NOMO-1 treated with DMSO at 0.1 percent for 48 hours (cell line): ENCODE data around the gene ZNF397.
A peak's percentile ranks its signal among the peaks of the same experiment; 100 is the strongest.
"Not testable (repeated sequence)": the region's sequence is repeated elsewhere in the genome, so short reads cannot be mapped to it uniquely, and the experiment has no call there.

Experiments used
- DNase-seq: peaks from one replicate; lab custom pipeline; 2025; ENCODE audit not compliant: unreplicated experiment; lab: John Stamatoyannopoulos, UW

ZNF397 gene

GRCh38 chr18:35240664-35241447 lies at the start of gene ZNF397:
Gene ZNF397 (plus strand): TSS chr18:35241034. CDS start chr18:35242471, 1,437 bp downstream.
- peak; percentile 95 for DNase-seq

GRCh38 chr18:35191698-35192025 lies 49.2 kb upstream of the ZNF397 start:
- no peak for DNase-seq

GRCh38 chr18:35192415-35192814 lies 48.4 kb upstream of the ZNF397 start:
- DNase-seq = no peak

- DNase-seq = no peak
These were observed 47.5 kb upstream of the ZNF397 start for GRCh38 chr18:35193316-35193715.

GRCh38 chr18:35197296-35197695 lies 43.5 kb upstream of the ZNF397 start:
- DNase-seq = no peak

- no peak for DNase-seq
These were observed 39.4 kb upstream of the ZNF397 start for GRCh38 chr18:35201256-35201931.

GRCh38 chr18:35203067-35203466 lies 37.8 kb upstream of the ZNF397 start:
- DNase-seq = no peak

- no peak for DNase-seq
These were observed 35.6 kb upstream of the ZNF397 start for GRCh38 chr18:35205199-35205712.

- DNase-seq = not testable (repeated sequence)
These were observed 34.9 kb upstream of the ZNF397 start for GRCh38 chr18:35205746-35206458.

GRCh38 chr18:35215026-35215425 lies 25.8 kb upstream of the ZNF397 start:
- no peak for DNase-seq

- not testable (repeated sequence) for DNase-seq
These were observed 24.2 kb upstream of the ZNF397 start for GRCh38 chr18:35216611-35217010.

GRCh38 chr18:35219331-35219730 lies 21.5 kb upstream of the ZNF397 start:
- DNase-seq = peak; percentile 0

GRCh38 chr18:35220424-35220823 lies 20.4 kb upstream of the ZNF397 start:
- no peak for DNase-seq

- no peak for DNase-seq
These were observed 17.0 kb upstream of the ZNF397 start for GRCh38 chr18:35223797-35224196.

GRCh38 chr18:35227254-35227653 lies 13.6 kb upstream of the ZNF397 start:
- no peak for DNase-seq

GRCh38 chr18:35231052-35231451 lies 9.8 kb upstream of the ZNF397 start:
- DNase-seq = peak; percentile 71

GRCh38 chr18:35236571-35237363 lies 4.1 kb upstream of the ZNF397 start:
- DNase-seq = no peak

GRCh38 chr18:35239314-35239713 lies 1.5 kb upstream of the ZNF397 start:
- DNase-seq = no peak

GRCh38 chr18:35241448-35241804 lies 592 bp downstream of the ZNF397 start:
- DNase-seq = no peak

GRCh38 chr18:35242426-35242825 lies 1.6 kb downstream of the ZNF397 start:
- no peak for DNase-seq

- no peak for DNase-seq
These were observed 3.8 kb downstream of the ZNF397 start for GRCh38 chr18:35244671-35245070.
